ENCODE data around the gene SLC29A2. TPM values are rescaled to one million over a fixed set of nuclear protein-coding genes. Genes with fewer than 3 reads are reported as not detected.
A peak's percentile ranks its signal among the peaks of the same experiment; 100 is the strongest.

SLC29A2 gene
- total and polyA plus RNA-seq, 4 donors: 1.2 to 3.3 (median 1.5) TPM

DNA sequence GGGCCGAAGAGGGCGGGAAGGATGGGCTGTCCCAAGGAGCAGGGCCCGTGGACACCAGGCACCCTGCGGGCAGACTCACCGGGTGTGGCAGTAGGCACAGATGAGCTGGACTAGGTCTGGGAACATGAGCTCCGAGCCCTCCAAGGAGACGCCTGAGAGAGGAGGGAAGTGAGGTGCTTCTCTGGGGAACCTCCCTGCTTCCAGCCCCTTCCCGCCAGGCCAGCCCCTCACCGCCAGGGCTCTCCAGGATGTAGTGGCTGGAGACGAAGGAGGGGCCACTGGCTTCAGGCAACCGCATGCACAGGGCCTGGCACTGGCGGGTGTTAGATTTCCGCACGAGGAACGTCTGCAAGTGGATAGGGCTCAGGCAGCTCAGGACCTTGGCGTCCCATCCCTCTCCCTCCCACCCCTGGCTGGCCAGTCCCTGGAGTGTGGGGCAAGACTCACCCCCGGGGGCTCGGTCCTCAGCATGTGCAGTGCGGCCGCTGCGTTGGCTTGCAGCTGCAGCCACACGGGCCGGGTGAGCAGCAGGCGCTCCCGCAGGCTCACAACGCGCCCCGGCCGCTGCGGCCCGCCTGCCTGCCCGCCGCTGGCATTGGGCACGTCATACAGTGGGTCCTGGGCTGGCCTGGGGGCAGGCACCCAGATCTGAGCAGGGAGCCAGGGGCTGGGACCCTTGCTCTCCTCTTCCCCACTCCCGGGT, 35.9 kb downstream of the SLC29A2 start:
- H3K27ac ChIP-seq (ENCODE audit: low read depth in 1 of 2, low read length in 2 of 2): peak overlapping the region; percentile 26 to 63
- no peak overlapping the region for H3K9ac ChIP-seq (ENCODE audit: low read depth in 1 of 2, low read length in 2 of 2)
- H3K36me3 ChIP-seq (ENCODE audit: control insufficient read depth in 4 of 4, insufficient read depth in 3 of 4, low read depth in 1 of 4, low read length in 3 of 4): peaks cover 3 to 22% (median 12%) of the 10 kb centered on the region in 4 donors
- H3K27me3 ChIP-seq (ENCODE audit: control insufficient read depth in 4 of 4, insufficient read depth in 4 of 4, low read length in 3 of 4): no peaks in the 10 kb centered on the region
- peak overlapping the region in 2 of 3 donors; percentile 28 to 32 for H3K4me3 ChIP-seq (ENCODE audit: low read depth in 1 of 3, low read length in 3 of 3)
- H3K4me1 ChIP-seq (ENCODE audit: control insufficient read depth in 4 of 4, insufficient read depth in 4 of 4, low read length in 3 of 4): peaks cover 4 to 16% (median 8%) of the 10 kb centered on the region in 4 donors
- TF ChIP-seq YY1 (IDR thresholded peaks at IDR 0.05) (no peak), GABPA (IDR thresholded peaks at IDR 0.05 in 1 of 2, conservative IDR thresholded peaks at IDR 0.05 in 1 of 2) (no peak), JUND (IDR thresholded peaks at IDR 0.05) (no peak), HNF4G (IDR thresholded peaks at IDR 0.05) (no peak), EGR1 (IDR thresholded peaks at IDR 0.05; ENCODE audit: low read depth in 2 of 2) (no peak), NR2F2 (IDR thresholded peaks at IDR 0.05) (no peak), SP1 (IDR thresholded peaks at IDR 0.05) (no peak), RAD21 (IDR thresholded peaks at IDR 0.05) (no peak), HNF4A (conservative IDR thresholded peaks at IDR 0.05) (no peak), FOXA1 (IDR thresholded peaks at IDR 0.05) (no peak), TAF1 (conservative IDR thresholded peaks at IDR 0.05) (no peak)
- TF ChIP-seq, protein P1, sequence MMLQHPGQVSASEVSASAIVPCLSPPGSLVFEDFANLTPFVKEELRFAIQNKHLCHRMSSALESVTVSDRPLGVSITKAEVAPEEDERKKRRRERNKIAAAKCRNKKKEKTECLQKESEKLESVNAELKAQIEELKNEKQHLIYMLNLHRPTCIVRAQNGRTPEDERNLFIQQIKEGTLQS (IDR thresholded peaks at IDR 0.05): no peak
- TF ChIP-seq, protein P2, sequence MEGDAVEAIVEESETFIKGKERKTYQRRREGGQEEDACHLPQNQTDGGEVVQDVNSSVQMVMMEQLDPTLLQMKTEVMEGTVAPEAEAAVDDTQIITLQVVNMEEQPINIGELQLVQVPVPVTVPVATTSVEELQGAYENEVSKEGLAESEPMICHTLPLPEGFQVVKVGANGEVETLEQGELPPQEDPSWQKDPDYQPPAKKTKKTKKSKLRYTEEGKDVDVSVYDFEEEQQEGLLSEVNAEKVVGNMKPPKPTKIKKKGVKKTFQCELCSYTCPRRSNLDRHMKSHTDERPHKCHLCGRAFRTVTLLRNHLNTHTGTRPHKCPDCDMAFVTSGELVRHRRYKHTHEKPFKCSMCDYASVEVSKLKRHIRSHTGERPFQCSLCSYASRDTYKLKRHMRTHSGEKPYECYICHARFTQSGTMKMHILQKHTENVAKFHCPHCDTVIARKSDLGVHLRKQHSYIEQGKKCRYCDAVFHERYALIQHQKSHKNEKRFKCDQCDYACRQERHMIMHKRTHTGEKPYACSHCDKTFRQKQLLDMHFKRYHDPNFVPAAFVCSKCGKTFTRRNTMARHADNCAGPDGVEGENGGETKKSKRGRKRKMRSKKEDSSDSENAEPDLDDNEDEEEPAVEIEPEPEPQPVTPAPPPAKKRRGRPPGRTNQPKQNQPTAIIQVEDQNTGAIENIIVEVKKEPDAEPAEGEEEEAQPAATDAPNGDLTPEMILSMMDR (IDR thresholded peaks at IDR 0.05; ENCODE audit: low read depth, low read length, missing input control): no peak
- TF ChIP-seq, protein P3, sequence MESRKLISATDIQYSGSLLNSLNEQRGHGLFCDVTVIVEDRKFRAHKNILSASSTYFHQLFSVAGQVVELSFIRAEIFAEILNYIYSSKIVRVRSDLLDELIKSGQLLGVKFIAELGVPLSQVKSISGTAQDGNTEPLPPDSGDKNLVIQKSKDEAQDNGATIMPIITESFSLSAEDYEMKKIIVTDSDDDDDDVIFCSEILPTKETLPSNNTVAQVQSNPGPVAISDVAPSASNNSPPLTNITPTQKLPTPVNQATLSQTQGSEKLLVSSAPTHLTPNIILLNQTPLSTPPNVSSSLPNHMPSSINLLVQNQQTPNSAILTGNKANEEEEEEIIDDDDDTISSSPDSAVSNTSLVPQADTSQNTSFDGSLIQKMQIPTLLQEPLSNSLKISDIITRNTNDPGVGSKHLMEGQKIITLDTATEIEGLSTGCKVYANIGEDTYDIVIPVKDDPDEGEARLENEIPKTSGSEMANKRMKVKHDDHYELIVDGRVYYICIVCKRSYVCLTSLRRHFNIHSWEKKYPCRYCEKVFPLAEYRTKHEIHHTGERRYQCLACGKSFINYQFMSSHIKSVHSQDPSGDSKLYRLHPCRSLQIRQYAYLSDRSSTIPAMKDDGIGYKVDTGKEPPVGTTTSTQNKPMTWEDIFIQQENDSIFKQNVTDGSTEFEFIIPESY (IDR thresholded peaks at IDR 0.05): no peak
- TF ChIP-seq, protein P4, sequence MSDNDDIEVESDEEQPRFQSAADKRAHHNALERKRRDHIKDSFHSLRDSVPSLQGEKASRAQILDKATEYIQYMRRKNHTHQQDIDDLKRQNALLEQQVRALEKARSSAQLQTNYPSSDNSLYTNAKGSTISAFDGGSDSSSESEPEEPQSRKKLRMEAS (IDR thresholded peaks at IDR 0.05): no peak
- WGBS: 23% methylated on average over 35 of the region's 35 CpGs
- no peaks in the 10 kb centered on the region for H3K9me3 ChIP-seq (ENCODE audit: control insufficient read depth in 4 of 4, low read length in 3 of 4)
- no peak for DNase-seq (ENCODE audit: low spot score)

DNA sequence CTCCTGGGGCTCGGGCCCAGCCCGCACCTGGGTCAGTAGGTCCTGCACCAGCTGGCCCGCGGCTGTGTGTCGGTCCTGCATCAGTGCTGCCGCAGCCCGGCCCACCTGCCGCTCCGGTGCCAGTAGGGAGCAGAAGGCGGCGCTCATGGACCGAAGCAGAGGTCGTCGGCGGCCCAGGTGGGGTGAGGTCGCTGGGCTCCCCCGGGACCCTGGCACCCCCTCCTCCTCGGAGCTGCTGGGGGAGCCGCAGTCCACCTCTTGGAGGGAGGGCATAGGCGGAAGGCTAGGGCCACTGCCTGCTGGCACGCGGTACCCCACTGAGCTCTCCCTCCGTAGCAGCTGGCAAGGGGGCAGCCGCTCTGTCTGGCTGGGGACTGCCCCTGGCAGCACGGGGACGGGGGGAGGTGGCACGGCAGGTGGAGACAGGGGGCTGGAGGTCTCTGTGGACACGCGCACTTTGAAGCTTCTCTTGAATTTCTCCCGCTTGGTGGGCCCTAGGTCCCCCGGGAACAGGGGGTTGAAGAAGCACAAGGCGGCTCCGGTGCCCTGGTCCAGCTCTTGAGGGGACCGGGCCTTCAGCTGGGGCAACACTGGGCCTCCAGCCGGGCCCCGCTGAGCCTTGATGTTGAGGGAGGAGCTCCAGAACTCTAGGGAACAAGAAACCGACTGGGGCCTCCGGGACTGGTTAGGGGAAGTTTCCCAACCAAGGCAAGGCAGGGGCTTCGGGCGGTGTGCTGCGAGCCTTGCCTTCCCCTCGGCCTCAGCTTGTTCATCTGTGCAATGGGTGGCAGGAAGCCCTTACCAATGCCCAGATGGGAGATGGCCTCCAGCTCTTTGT, 36.7 kb downstream of the SLC29A2 start:
- H3K9ac ChIP-seq (ENCODE audit: low read depth in 1 of 2, low read length in 2 of 2): no peak overlapping the region
- peaks cover 4 to 16% (median 8%) of the 10 kb centered on the region in 4 donors for H3K4me1 ChIP-seq (ENCODE audit: control insufficient read depth in 4 of 4, insufficient read depth in 4 of 4, low read length in 3 of 4)
- no peaks in the 10 kb centered on the region for H3K27me3 ChIP-seq (ENCODE audit: control insufficient read depth in 4 of 4, insufficient read depth in 4 of 4, low read length in 3 of 4)
- no peak overlapping the region for H3K4me3 ChIP-seq (ENCODE audit: low read depth in 1 of 3, low read length in 3 of 3)
- WGBS: 88% methylated on average over 42 of the region's 42 CpGs
- no peak for DNase-seq (ENCODE audit: low spot score)
- no peak for TF ChIP-seq GABPA (IDR thresholded peaks at IDR 0.05 in 1 of 2, conservative IDR thresholded peaks at IDR 0.05 in 1 of 2)
- no peak for TF ChIP-seq JUND (IDR thresholded peaks at IDR 0.05)
- TF ChIP-seq, protein P5, sequence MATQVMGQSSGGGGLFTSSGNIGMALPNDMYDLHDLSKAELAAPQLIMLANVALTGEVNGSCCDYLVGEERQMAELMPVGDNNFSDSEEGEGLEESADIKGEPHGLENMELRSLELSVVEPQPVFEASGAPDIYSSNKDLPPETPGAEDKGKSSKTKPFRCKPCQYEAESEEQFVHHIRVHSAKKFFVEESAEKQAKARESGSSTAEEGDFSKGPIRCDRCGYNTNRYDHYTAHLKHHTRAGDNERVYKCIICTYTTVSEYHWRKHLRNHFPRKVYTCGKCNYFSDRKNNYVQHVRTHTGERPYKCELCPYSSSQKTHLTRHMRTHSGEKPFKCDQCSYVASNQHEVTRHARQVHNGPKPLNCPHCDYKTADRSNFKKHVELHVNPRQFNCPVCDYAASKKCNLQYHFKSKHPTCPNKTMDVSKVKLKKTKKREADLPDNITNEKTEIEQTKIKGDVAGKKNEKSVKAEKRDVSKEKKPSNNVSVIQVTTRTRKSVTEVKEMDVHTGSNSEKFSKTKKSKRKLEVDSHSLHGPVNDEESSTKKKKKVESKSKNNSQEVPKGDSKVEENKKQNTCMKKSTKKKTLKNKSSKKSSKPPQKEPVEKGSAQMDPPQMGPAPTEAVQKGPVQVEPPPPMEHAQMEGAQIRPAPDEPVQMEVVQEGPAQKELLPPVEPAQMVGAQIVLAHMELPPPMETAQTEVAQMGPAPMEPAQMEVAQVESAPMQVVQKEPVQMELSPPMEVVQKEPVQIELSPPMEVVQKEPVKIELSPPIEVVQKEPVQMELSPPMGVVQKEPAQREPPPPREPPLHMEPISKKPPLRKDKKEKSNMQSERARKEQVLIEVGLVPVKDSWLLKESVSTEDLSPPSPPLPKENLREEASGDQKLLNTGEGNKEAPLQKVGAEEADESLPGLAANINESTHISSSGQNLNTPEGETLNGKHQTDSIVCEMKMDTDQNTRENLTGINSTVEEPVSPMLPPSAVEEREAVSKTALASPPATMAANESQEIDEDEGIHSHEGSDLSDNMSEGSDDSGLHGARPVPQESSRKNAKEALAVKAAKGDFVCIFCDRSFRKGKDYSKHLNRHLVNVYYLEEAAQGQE (IDR thresholded peaks at IDR 0.05): no peak
- no peak overlapping the region for H3K27ac ChIP-seq (ENCODE audit: low read depth in 1 of 2, low read length in 2 of 2)
- H3K36me3 ChIP-seq (ENCODE audit: control insufficient read depth in 4 of 4, insufficient read depth in 3 of 4, low read depth in 1 of 4, low read length in 3 of 4): peaks cover 0 to 13% (median 6%) of the 10 kb centered on the region in 4 donors
- no peaks in the 10 kb centered on the region for H3K9me3 ChIP-seq (ENCODE audit: control insufficient read depth in 4 of 4, low read length in 3 of 4)

All from liver (tissue), 9 donors.